ENCODE results near the gene NDOR1.

NDOR1 gene

DNA sequence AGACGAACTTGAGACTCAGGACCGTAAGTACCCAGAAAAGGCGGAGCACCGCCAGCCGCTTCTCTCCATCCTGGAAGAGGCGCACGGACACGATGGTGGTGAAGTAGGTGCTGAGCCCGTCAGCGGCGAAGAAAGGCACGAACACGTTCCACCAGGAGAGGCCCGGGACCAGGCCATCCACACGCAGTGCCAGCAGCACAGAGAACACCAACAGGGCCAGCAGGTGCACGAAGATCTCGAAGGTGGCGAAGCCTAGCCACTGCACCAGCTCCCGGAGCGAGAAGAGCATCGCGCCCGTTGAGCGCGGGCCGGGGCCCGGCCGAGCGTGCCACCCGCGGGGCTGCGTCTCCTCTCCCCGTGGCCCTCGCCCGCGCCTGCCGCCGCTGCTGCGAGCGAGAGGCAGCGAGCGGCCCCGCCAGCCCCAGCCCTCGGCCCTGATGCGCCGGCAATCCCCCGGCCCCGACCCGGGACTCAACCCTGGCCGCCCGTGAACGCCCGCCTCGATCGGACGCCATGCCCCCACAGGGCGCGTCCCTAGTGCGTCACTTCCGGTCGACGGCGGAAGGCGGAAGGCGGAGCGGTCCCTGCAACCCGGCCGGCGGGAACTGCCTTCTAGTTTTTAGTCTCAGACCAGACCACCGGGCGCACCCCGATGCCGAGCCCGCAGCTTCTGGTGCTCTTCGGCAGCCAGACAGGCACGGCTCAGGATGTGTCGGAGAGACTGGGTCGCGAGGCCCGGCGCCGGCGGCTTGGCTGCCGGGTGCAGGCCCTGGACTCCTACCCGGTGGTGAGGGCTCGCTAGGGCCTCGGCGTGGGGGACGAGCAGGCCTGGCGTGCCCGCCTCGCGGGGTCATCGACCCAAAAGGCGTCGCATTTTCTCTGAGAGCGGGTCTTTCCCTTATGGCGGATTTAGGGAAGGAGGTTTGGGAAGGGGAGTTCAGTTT, at the start of gene NDOR1, which contains the start of gene TMEM203:
TSS of gene NDOR1 (plus strand) at position 575 of the 944 bp plus-strand sequence. CDS start at position 653, 78 bp downstream.
TSS of gene TMEM203 (minus strand) at position 523 of the 944 bp plus-strand sequence. CDS start at position 289, 234 bp downstream.
- peak; percentile 92 to 93 for DNase-seq (ENCODE audit: low read depth in 1 of 2, low spot score in 1 of 2)

DNA sequence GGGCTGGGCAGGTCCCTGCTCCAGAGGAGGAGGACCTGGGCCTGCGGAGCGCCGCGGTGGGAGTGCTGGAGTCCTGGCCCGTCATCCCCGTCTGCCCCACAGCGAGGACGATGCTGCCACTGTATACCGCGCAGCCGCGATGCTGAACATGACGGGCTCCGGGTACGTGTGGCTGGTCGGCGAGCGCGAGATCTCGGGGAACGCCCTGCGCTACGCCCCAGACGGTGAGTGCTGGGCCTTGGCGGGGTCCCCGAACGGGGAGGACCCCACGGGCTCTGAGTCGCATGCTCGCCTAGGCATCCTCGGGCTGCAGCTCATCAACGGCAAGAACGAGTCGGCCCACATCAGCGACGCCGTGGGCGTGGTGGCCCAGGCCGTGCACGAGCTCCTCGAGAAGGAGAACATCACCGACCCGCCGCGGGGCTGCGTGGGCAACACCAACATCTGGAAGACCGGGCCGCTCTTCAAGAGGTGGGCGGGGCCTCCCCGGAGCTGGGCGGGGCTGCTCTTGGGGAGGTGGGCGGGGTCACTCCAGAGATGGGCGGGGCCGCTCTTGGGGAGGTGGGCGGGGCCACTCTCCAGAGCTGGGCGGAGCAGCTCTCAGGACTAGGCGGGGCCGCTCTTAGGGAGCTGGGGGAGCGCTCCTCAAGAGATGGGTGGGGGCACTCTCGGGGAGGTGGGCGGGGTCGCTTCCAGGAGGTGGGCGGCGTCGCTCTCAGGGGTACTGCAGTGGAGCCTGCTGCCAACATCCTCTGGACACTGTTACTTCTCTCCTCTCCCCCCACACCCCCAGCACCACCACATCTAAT, 48.7 kb upstream of the NDOR1 start:
- peak; percentile 39 for DNase-seq (ENCODE audit: low read depth in 1 of 2, low spot score in 1 of 2)

DNA sequence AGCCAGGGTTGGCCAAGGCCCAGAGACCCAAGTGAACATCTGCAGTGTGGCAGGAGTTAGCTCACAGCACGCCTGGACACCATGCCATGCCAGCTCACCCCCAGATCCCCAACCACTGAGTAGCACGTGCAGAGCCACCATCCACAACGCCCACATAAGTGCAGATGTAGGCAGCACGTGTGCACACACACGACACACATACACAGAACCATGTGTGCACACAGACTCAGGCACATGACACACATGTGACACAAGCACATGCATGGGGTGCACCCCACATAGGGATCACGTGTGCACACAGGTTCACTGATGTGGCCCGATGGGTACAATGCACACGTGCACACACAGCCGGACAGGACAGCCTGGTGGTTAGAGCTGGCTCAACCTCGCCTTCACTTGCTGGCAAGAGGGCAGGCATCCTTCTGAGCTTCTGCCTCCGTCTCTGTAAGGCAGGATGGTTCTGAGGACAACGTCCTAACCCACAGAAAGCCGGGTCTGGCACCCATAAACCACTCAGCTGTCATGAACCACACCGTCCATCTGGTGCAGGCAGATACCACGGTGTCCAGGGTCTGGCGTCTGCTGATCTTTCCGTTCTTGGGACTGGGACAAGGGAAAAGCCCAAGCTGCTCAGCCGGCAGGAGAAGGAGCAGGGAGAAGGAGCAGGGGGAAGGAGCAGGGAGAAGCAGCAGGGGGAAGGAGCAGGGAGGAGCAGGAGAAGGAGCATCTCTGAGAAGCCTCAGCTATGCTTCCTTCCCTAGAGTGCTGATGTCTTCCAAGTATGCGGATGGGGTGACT, 47.7 kb upstream of the NDOR1 start:
- no peak for DNase-seq (ENCODE audit: low read depth in 1 of 2, low spot score in 1 of 2)

- no peak for DNase-seq (ENCODE audit: low read depth in 1 of 2, low spot score in 1 of 2)
Measured at GRCh38 chr9:137158625-137159024, 46.9 kb upstream of the NDOR1 start.

DNA sequence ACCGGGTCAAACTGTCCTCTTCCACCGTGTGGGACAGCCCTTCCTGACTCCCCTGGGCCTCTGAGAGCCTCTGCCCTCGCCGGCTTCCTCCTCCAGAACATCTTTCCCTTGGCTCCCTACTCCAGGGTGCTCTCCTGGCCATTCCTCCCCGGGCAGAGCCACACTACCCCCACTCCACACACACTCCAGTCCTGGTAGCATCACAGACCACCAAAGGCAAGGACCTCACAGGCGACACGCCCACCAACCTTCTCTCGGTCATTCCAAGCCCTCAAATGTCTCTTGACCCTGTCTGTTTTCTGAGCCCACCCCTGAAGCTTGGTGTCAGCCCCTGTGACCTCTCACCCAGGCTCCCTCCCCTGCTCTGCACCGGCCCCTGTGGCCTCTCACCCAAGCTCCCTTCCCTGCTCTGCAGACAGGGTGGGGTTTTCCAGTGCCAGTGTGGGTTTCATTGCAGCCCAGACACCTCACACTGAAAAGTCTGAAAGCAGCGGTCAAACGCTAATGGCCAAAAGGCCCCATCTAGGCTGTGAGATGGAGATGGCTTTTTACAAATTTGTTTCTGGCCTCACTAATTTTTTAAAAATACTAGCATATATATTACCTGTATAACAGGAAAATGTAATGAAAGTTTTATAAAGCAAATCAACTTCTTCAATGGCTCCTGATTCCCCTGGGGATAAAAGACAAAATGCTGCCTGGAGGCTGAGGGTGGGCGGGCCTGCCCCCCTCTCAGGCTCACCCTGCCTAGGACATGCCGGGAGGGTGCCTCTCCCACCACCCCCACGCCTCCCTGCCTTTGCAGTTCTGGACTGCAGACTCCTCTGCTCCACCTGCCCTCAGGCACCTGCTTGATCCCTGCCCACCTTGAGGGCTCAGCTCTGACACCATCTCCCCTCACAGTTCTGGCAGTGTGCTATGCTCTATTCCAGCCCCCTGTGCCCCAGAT, 46.1 kb upstream of the NDOR1 start:
- no peak for DNase-seq (ENCODE audit: low read depth in 1 of 2, low spot score in 1 of 2)

GRCh38 chr9:137160054-137160425, 45.5 kb upstream of the NDOR1 start:
- DNase-seq (ENCODE audit: low read depth in 1 of 2, low spot score in 1 of 2), result no peak

DNA sequence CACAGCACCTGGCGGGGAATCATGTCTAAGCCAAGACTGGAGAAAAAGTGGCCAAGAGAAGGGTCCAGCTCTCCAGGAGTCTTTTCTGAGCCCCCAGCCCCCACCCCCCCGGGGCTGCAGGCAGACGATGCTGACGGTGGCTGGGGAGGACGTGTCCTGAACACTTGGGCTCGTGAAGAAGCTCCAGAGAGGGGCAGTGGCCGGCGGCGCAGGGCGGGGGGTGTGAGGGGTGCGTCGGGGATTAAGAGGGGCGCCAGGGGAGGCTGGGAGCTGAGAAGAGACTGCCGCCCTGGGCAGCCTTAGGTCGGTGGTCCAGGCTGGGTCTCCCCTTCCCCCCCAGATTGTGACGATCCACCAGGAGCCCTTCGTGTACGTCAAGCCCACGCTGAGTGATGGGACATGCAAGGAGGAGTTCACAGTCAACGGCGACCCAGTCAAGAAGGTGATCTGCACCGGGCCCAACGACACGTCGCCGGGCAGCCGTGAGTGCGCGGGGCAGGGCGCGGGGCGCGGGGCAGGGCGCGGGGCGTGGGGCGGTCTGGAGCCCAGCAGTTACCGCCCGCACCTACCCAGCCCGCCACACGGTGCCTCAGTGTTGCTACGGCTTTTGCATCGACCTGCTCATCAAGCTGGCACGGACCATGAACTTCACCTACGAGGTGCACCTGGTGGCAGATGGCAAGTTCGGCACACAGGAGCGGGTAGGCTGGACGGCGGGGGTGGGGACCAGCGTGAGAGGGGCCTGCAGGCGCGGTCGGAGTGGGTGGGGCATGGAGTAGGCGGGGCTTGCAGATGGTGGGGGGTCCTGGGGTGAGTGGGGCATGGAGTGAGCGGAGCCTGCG, 44.6 kb upstream of the NDOR1 start:
- DNase-seq (ENCODE audit: low read depth in 1 of 2, low spot score in 1 of 2), result no peak

GRCh38 chr9:137161558-137162486, 43.7 kb upstream of the NDOR1 start:
- no peak for DNase-seq (ENCODE audit: low read depth in 1 of 2, low spot score in 1 of 2)

DNA sequence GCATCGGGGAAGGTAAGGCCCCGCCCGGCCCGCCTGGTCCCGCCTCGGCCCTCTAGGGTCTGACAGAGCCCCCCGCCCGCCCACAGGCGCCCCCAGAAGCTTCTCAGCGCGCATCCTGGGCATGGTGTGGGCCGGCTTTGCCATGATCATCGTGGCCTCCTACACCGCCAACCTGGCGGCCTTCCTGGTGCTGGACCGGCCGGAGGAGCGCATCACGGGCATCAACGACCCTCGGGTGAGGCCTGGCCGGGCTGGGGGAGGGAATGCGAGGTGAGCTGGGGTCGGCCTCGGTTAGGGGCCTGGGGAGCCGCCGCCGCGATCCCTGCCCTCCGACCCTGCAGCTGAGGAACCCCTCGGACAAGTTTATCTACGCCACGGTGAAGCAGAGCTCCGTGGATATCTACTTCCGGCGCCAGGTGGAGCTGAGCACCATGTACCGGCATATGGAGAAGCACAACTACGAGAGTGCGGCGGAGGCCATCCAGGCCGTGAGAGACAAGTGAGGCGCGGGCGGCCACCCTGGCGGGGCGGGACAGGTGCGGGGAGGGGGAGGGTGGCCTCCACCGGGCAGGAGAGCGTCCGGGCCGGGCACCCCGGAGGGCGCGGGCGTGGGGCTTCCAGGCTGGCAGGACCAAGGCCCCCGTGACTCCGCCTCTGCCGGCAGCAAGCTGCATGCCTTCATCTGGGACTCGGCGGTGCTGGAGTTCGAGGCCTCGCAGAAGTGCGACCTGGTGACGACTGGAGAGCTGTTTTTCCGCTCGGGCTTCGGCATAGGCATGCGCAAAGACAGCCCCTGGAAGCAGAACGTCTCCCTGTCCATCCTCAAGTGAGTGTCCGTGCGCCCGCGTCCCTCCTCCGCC, 42.8 kb upstream of the NDOR1 start:
- no peak for DNase-seq (ENCODE audit: low read depth in 1 of 2, low spot score in 1 of 2)

GRCh38 chr9:137163365-137163715, 42.2 kb upstream of the NDOR1 start:
- DNase-seq (ENCODE audit: low read depth in 1 of 2, low spot score in 1 of 2), result no peak

DNA sequence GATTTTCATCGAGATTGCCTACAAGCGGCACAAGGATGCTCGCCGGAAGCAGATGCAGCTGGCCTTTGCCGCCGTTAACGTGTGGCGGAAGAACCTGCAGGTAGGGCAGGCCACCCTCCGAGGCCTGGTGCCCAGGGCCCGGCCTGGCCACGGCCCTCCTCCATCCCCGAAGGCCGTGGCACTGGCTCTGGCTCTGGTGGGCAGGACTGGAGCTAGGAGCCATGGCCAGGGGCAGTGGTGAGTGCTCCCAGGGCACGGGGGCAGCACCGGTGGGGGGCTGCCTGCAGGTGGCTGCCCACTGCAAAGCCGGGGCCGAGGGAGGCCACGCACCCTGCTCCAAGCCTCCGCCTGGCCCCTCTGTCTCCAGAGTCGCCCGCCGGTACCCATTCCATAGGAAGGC, 41.7 kb upstream of the NDOR1 start:
- no peak for DNase-seq (ENCODE audit: low read depth in 1 of 2, low spot score in 1 of 2)

DNA sequence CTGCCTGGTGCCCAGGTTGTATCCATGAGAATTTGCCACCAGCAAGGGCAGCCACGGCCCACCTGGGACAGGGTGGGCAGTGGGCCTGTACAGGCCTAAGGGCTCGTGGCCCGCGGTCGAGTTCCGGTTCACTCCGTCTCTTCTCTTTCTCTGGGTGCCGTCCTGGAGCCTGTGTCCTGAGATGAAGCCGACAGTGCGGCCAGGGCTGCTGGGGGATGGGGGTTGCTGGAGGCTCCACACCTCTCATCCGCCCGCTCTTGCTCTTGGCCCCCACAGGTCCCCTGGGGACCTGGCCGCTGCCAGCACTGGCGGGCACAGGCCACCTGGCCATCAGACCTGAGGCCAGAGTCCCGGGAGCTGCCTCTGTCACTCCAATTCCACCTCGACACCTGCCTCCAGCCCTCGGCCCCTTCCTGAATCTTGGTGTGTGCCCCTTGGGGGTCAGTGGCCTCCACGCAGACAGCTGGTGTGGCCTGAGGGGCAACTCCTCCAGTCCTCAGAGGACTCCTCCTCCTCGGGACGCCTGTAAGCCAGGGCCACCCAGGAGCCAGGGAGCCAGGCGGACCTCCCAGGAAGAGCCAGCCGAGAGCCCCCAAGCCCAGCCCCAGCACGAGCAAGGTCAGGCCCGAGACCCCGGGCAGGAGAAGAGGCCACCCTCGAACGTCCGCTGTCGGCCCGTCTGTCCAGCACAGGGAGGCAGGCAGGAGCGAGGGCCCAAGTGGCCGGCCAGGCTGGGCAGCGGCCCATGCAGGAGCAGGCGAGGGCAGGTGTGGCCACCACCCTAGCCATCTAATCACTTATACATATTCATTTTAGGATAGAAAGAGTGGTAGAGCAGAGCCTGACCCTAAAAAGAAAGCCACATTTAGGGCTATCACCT, 40.9 kb upstream of the NDOR1 start:
- no peak for DNase-seq (ENCODE audit: low read depth in 1 of 2, low spot score in 1 of 2)

GRCh38 chr9:137165250-137165836, 40.2 kb upstream of the NDOR1 start:
- no peak for DNase-seq (ENCODE audit: low read depth in 1 of 2, low spot score in 1 of 2)

- no peak for DNase-seq (ENCODE audit: low read depth in 1 of 2, low spot score in 1 of 2)
Measured at GRCh38 chr9:137166380-137167229, 38.9 kb upstream of the NDOR1 start.

- DNase-seq (ENCODE audit: low read depth in 1 of 2, low spot score in 1 of 2), result no peak
Measured at GRCh38 chr9:137167277-137167746, 38.2 kb upstream of the NDOR1 start.
